GM23338 (cell line): ENCODE data around the gene PCDHB13.

Source experiments
- CREB1 ChIP-seq: fragments of 250-450 bp; sonication (Bioruptor Pico); IDR thresholded peaks from 2 replicates; pipeline ENCODE4 v1.5.0; 2020; ENCODE audit warnings: low read depth, mild to moderate bottlenecking, moderate library complexity
- CTCF ChIP-seq, 2 experiments: fragments of 200-600 bp in 1 of 2; sonication (generic) in 1 of 2; conservative IDR thresholded peaks; 2 replicates each; pipeline versions ENCODE4 v1.5.1 to v1.6.1; 2016 to 2017; ENCODE audit warnings: antibody characterized with exemption in 2 of 2, low read depth in 2 of 2, mild to moderate bottlenecking in 2 of 2, moderate library complexity in 1 of 2
- EZH2 ChIP-seq: fragments of 200-600 bp; sonication (generic); IDR thresholded peaks from one replicate; pipeline ENCODE4 v1.8.0; 2017; ENCODE audit warnings: antibody characterized with exemption, mild to moderate bottlenecking, low read depth; ENCODE audit not compliant: unreplicated experiment
- EZH2phosphoT487 ChIP-seq: fragments of 200-600 bp; sonication (generic); IDR thresholded peaks from one replicate; pipeline ENCODE4 v1.8.1; 2018; ENCODE audit warnings: antibody characterized with exemption; ENCODE audit not compliant: unreplicated experiment
- JUNB ChIP-seq: IDR thresholded peaks from one replicate; pipeline ENCODE4 v1.6.1; 2016; ENCODE audit warnings: antibody characterized with exemption; ENCODE audit not compliant: unreplicated experiment
- POLR2AphosphoS5 ChIP-seq: IDR thresholded peaks from 2 replicates; pipeline ENCODE4 v1.6.1; 2016; ENCODE audit warnings: antibody characterized with exemption, low read depth
- STAT1 ChIP-seq: IDR thresholded peaks from one replicate; pipeline ENCODE4 v1.6.1; 2016; ENCODE audit warnings: antibody characterized with exemption; ENCODE audit not compliant: unreplicated experiment
- ZNF114 ChIP-seq: fragments of 250-450 bp; sonication (Bioruptor Pico); IDR thresholded peaks from 2 replicates; pipeline ENCODE4 v1.5.0; 2020; ENCODE audit warnings: mild to moderate bottlenecking, moderate library complexity
- ZNF331 ChIP-seq: fragments of 250-450 bp; sonication (Bioruptor Pico); IDR thresholded peaks from 2 replicates; pipeline ENCODE4 v1.5.0; 2020; ENCODE audit warnings: low read depth, mild to moderate bottlenecking, moderate library complexity
- TF ChIP-seq, protein P1 (sequence below): IDR thresholded peaks from one replicate; pipeline ENCODE4 v1.6.1; 2018; ENCODE audit warnings: antibody characterized with exemption; ENCODE audit not compliant: unreplicated experiment
- TF ChIP-seq, protein P2 (sequence below): fragments of 250-450 bp; sonication (Bioruptor Pico); IDR thresholded peaks from 2 replicates; pipeline ENCODE4 v1.5.0; 2020; ENCODE audit warnings: mild to moderate bottlenecking, moderate library complexity
- TF ChIP-seq, protein P3 (sequence below): IDR thresholded peaks from 2 replicates; pipeline ENCODE4 v1.6.1; 2016; ENCODE audit warnings: antibody characterized with exemption

- TF ChIP-seq CTCF (conservative IDR thresholded peaks at IDR 0.05; ENCODE audit: low read depth in 2 of 2) (no peak), POLR2AphosphoS5 (no peak), CREB1 (no peak), EZH2 (no peak), EZH2phosphoT487 (no peak), ZNF331 (CRISPR knock-in tag) (no peak), JUNB (no peak), ZNF114 (CRISPR knock-in tag) (no peak), STAT1 (no peak)
- TF ChIP-seq, protein P1, sequence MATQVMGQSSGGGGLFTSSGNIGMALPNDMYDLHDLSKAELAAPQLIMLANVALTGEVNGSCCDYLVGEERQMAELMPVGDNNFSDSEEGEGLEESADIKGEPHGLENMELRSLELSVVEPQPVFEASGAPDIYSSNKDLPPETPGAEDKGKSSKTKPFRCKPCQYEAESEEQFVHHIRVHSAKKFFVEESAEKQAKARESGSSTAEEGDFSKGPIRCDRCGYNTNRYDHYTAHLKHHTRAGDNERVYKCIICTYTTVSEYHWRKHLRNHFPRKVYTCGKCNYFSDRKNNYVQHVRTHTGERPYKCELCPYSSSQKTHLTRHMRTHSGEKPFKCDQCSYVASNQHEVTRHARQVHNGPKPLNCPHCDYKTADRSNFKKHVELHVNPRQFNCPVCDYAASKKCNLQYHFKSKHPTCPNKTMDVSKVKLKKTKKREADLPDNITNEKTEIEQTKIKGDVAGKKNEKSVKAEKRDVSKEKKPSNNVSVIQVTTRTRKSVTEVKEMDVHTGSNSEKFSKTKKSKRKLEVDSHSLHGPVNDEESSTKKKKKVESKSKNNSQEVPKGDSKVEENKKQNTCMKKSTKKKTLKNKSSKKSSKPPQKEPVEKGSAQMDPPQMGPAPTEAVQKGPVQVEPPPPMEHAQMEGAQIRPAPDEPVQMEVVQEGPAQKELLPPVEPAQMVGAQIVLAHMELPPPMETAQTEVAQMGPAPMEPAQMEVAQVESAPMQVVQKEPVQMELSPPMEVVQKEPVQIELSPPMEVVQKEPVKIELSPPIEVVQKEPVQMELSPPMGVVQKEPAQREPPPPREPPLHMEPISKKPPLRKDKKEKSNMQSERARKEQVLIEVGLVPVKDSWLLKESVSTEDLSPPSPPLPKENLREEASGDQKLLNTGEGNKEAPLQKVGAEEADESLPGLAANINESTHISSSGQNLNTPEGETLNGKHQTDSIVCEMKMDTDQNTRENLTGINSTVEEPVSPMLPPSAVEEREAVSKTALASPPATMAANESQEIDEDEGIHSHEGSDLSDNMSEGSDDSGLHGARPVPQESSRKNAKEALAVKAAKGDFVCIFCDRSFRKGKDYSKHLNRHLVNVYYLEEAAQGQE, result no peak
- TF ChIP-seq, protein P2, sequence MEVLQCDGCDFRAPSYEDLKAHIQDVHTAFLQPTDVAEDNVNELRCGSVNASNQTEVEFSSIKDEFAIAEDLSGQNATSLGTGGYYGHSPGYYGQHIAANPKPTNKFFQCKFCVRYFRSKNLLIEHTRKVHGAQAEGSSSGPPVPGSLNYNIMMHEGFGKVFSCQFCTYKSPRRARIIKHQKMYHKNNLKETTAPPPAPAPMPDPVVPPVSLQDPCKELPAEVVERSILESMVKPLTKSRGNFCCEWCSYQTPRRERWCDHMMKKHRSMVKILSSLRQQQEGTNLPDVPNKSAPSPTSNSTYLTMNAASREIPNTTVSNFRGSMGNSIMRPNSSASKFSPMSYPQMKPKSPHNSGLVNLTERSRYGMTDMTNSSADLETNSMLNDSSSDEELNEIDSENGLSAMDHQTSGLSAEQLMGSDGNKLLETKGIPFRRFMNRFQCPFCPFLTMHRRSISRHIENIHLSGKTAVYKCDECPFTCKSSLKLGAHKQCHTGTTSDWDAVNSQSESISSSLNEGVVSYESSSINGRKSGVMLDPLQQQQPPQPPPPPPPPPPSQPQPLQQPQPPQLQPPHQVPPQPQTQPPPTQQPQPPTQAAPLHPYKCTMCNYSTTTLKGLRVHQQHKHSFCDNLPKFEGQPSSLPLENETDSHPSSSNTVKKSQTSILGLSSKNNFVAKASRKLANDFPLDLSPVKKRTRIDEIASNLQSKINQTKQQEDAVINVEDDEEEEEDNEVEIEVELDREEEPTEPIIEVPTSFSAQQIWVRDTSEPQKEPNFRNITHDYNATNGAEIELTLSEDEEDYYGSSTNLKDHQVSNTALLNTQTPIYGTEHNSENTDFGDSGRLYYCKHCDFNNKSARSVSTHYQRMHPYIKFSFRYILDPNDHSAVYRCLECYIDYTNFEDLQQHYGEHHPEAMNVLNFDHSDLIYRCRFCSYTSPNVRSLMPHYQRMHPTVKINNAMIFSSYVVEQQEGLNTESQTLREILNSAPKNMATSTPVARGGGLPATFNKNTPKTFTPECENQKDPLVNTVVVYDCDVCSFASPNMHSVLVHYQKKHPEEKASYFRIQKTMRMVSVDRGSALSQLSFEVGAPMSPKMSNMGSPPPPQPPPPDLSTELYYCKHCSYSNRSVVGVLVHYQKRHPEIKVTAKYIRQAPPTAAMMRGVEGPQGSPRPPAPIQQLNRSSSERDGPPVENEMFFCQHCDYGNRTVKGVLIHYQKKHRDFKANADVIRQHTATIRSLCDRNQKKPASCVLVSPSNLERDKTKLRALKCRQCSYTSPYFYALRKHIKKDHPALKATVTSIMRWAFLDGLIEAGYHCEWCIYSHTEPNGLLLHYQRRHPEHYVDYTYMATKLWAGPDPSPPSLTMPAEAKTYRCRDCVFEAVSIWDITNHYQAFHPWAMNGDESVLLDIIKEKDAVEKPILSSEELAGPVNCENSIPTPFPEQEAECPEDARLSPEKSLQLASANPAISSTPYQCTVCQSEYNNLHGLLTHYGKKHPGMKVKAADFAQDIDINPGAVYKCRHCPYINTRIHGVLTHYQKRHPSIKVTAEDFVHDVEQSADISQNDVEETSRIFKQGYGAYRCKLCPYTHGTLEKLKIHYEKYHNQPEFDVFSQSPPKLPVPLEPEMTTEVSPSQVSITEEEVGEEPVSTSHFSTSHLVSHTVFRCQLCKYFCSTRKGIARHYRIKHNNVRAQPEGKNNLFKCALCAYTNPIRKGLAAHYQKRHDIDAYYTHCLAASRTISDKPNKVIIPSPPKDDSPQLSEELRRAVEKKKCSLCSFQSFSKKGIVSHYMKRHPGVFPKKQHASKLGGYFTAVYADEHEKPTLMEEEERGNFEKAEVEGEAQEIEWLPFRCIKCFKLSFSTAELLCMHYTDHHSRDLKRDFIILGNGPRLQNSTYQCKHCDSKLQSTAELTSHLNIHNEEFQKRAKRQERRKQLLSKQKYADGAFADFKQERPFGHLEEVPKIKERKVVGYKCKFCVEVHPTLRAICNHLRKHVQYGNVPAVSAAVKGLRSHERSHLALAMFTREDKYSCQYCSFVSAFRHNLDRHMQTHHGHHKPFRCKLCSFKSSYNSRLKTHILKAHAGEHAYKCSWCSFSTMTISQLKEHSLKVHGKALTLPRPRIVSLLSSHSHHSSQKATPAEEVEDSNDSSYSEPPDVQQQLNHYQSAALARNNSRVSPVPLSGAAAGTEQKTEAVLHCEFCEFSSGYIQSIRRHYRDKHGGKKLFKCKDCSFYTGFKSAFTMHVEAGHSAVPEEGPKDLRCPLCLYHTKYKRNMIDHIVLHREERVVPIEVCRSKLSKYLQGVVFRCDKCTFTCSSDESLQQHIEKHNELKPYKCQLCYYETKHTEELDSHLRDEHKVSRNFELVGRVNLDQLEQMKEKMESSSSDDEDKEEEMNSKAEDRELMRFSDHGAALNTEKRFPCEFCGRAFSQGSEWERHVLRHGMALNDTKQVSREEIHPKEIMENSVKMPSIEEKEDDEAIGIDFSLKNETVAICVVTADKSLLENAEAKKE (CRISPR knock-in tag), result no peak
- TF ChIP-seq, protein P3, sequence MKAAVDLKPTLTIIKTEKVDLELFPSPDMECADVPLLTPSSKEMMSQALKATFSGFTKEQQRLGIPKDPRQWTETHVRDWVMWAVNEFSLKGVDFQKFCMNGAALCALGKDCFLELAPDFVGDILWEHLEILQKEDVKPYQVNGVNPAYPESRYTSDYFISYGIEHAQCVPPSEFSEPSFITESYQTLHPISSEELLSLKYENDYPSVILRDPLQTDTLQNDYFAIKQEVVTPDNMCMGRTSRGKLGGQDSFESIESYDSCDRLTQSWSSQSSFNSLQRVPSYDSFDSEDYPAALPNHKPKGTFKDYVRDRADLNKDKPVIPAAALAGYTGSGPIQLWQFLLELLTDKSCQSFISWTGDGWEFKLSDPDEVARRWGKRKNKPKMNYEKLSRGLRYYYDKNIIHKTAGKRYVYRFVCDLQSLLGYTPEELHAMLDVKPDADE, result no peak
Measured at GRCh38 chr5:141241496-141241895, 27.8 kb downstream of the PCDHB13 start.
